HL-60 (cell line): ENCODE measurements around the gene PHLDB2.
"Not testable (repeated sequence)": the region's sequence is repeated elsewhere in the genome, so short reads cannot be mapped to it uniquely, and the experiment has no call there.

Experiments
- DNase-seq, 2 experiments: peaks; one replicate each; pipeline ENCODE4 v3.0.0-alpha.2; 2010 to 2020; ENCODE audit warnings: low read depth in 1 of 2, low spot score in 1 of 2
- H3K27ac ChIP-seq: fragments of 250-450 bp; sonication (Bioruptor Pico); replicated peaks from 2 replicates; pipeline ENCODE4 v1.5.1; 2020; ENCODE audit warnings: mild to moderate bottlenecking, moderate library complexity
- H3K27me3 ChIP-seq: fragments of 250-450 bp; sonication (Bioruptor Pico); 2 replicates; pipeline ENCODE4 v1.5.1; 2021; ENCODE audit warnings: mild to moderate bottlenecking, moderate library complexity; ENCODE audit not compliant: insufficient read depth, poor library complexity, severe bottlenecking
- H3K4me3 ChIP-seq: replicated peaks from 2 replicates; pipeline ENCODE4 v1.5.1; 2011; ENCODE audit warnings: mild to moderate bottlenecking, control low read depth, low read length; ENCODE audit not compliant: insufficient read depth
- CTCF ChIP-seq: IDR thresholded peaks from one replicate; pipeline ENCODE4 v1.5.1; 2011; ENCODE audit warnings: low read length, control low read depth, inconsistent platforms; ENCODE audit not compliant: insufficient read depth
- GABPA ChIP-seq: IDR thresholded peaks from 2 replicates; pipeline ENCODE4 v1.6.1; 2012; ENCODE audit warnings: low read depth
- POLR2AphosphoS5 ChIP-seq: IDR thresholded peaks from 2 replicates; pipeline ENCODE4 v1.6.1; 2012; ENCODE audit warnings: low read depth
- REST ChIP-seq: IDR thresholded peaks from 2 replicates; pipeline ENCODE4 v1.6.1; 2012; ENCODE audit warnings: low read depth; ENCODE audit not compliant: insufficient replicate concordance
- SPI1 ChIP-seq: IDR thresholded peaks from 2 replicates; pipeline ENCODE4 v1.6.1; 2012; ENCODE audit warnings: low read depth, mild to moderate bottlenecking, borderline replicate concordance

PHLDB2 gene

GRCh38 chr3:111813441-111813840, 45.6 kb upstream of the PHLDB2 start:
- no peak for DNase-seq
- no peak for TF ChIP-seq GABPA
- no peak for TF ChIP-seq POLR2AphosphoS5
- TF ChIP-seq REST, result no peak
- no peak for TF ChIP-seq SPI1
- no peak for TF ChIP-seq CTCF

GRCh38 chr3:111813979-111814378, 45.1 kb upstream of the PHLDB2 start:
- Histone ChIP-seq H3K27ac (no peak overlapping the region), H3K4me3 (no peak overlapping the region), H3K27me3 (no peaks in the 10 kb centered on the region)
- TF ChIP-seq GABPA (no peak), POLR2AphosphoS5 (no peak), SPI1 (no peak), REST (no peak), CTCF (no peak)
- DNase-seq, result no peak

More at GRCh38 chr3:111813441-111813840, 45.6 kb upstream of the PHLDB2 start:
- H3K27ac ChIP-seq, result no peak overlapping the region
- H3K4me3 ChIP-seq, result no peak overlapping the region
- H3K27me3 ChIP-seq, result no peaks in the 10 kb centered on the region

GRCh38 chr3:111816771-111817170, 42.3 kb upstream of the PHLDB2 start:
- H3K27me3 ChIP-seq, H3K27ac ChIP-seq, H3K4me3 ChIP-seq, DNase-seq: not testable (repeated sequence)

- TF ChIP-seq GABPA, result no peak
- TF ChIP-seq SPI1, result no peak
- no peak for TF ChIP-seq CTCF
- TF ChIP-seq REST, result no peak
- H3K27me3 ChIP-seq, result no peaks in the 10 kb centered on the region
- H3K4me3 ChIP-seq, result no peak overlapping the region
- no peak overlapping the region for H3K27ac ChIP-seq
- DNase-seq, result no peak
Observed at GRCh38 chr3:111819927-111820326, 39.1 kb upstream of the PHLDB2 start.
